Transverse colon (tissue), 4 donors: Measurements from ENCODE around the gene RTKN2. TPM values are rescaled to one million over a fixed set of nuclear protein-coding genes. Genes with fewer than 3 reads are reported as not detected.

Experiments used
- DNase-seq: peaks from one replicate; pipeline ENCODE4 v3.0.0-alpha.2; 2019
- H3K27ac ChIP-seq, 4 donors: fragments of 200-600 bp; sonication (generic); 2 replicates each; pipeline ENCODE4 v1.5.1; 2016 to 2018; ENCODE audit warnings: inconsistent platforms in 4 of 4
- H3K27me3 ChIP-seq: fragments of 200-600 bp; sonication (generic); 2 replicates; pipeline ENCODE4 v1.5.1; 2017; ENCODE audit warnings: inconsistent platforms
- H3K36me3 ChIP-seq, 4 donors: fragments of 200-600 bp; sonication (generic); 2 replicates each; pipeline ENCODE4 v1.5.1; 2017 to 2019; ENCODE audit warnings: inconsistent platforms in 4 of 4
- H3K4me1 ChIP-seq, 4 donors: fragments of 200-600 bp; sonication (generic); 2 replicates each; pipeline ENCODE4 v1.5.1; 2017 to 2020; ENCODE audit warnings: inconsistent platforms in 4 of 4
- H3K4me3 ChIP-seq, 4 donors: fragments of 200-600 bp; sonication (generic); 1 replicate in 1 of 4; 2 replicates in 3 of 4; pipeline versions ENCODE4 v1.5.1 to v1.6.1; 2017 to 2019; ENCODE audit warnings: inconsistent platforms in 4 of 4
- H3K9me3 ChIP-seq, 2 donors: fragments of 200-600 bp; sonication (generic); 2 replicates each; pipeline ENCODE4 v1.5.1; 2017 to 2019; ENCODE audit warnings: inconsistent platforms in 2 of 2
- EP300 ChIP-seq: sonication (generic); formaldehyde crosslinking; IDR thresholded peaks from one replicate; pipeline ENCODE4 v1.6.1; 2017; ENCODE audit warnings: antibody characterized with exemption, low read depth
- POLR2A ChIP-seq: fragments of 450-650 bp; IDR thresholded peaks from one replicate; pipeline ENCODE4 v1.6.1; 2016; ENCODE audit warnings: antibody characterized with exemption, mild to moderate bottlenecking, moderate library complexity
- POLR2AphosphoS5 ChIP-seq, 3 donors: sonication (generic); formaldehyde crosslinking; IDR thresholded peaks; one replicate each; pipeline ENCODE4 v1.6.1; 2016; ENCODE audit warnings: antibody characterized with exemption in 3 of 3
- WGBS, 2 donors: methylation state at CpG; one replicate each; pipeline ENCODE4 v1.1.5; 2018; ENCODE audit warnings: low coverage in 1 of 2; 5-methylcytosine and 5-hydroxymethylcytosine counted together
- in situ Hi-C, 4 donors: fragments of 200-750 bp; cut with MboI; loops; one replicate each; pipeline versions ENCODE4 v1.15.0 to v1.15.1; 2017; ENCODE audit warnings: low sequenced_read_pairs in 3 of 4, low pct_ligation_motif_present in 1 of 4, low pct_unique_long_range_greater_than_20kb in 1 of 4
- intact Hi-C: fragments of 100-400 bp; cut with DNase I; formaldehyde crosslinking; loops from one replicate; pipeline ENCODE4 v1.15.1; 2023; ENCODE audit warnings: low total_unique reads
- total RNA-seq, 4 donors: library from RNA; depleted of rRNA; stranded (reverse); fragments of >200 nt; gene quantifications; one replicate each; pipeline ENCODE4 v1.1.0, GENCODE V29; 2016
- TF ChIP-seq, protein P1 (sequence below), 5 experiments: fragments of 200-600 bp in 3 of 5; fragments of 450-650 bp in 2 of 5; sonication (generic) in 3 of 5; IDR thresholded peaks; 1 replicate in 2 of 5; 2 replicates in 3 of 5; pipeline ENCODE4 v1.5.1; 2016 to 2017; ENCODE audit warnings: antibody characterized with exemption in 5 of 5, inconsistent platforms in 3 of 5, mild to moderate bottlenecking in 2 of 5, moderate library complexity in 1 of 5

The RTKN2 gene
- total RNA-seq, 4 donors from 2014 or later, result under 0.01 to 2.7 (median 0.68) TPM; not detected in 1

DNA sequence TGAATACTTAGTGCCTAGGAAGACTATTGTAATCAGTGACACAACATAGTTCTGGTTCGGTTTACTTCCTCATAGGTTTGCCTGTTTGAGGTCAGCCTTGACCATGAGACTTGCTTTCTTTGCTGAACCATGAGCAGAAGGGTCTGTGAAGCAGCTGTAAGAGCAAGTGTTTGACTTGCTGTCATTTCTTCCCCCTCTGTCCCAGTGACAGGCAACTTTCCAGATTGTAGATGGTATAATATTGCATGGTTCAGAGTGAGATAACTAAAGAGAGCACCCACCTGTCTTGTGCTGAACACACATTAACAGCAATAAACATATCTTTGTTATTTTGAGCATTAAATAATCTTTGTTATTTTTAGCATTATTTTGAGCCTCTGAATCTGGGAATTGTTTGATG is 9.3 kb upstream of the RTKN2 start:
- TF ChIP-seq POLR2AphosphoS5 (IDR thresholded peaks at IDR 0.05) (no peak), EP300 (no peak)
- TF ChIP-seq, protein P1, sequence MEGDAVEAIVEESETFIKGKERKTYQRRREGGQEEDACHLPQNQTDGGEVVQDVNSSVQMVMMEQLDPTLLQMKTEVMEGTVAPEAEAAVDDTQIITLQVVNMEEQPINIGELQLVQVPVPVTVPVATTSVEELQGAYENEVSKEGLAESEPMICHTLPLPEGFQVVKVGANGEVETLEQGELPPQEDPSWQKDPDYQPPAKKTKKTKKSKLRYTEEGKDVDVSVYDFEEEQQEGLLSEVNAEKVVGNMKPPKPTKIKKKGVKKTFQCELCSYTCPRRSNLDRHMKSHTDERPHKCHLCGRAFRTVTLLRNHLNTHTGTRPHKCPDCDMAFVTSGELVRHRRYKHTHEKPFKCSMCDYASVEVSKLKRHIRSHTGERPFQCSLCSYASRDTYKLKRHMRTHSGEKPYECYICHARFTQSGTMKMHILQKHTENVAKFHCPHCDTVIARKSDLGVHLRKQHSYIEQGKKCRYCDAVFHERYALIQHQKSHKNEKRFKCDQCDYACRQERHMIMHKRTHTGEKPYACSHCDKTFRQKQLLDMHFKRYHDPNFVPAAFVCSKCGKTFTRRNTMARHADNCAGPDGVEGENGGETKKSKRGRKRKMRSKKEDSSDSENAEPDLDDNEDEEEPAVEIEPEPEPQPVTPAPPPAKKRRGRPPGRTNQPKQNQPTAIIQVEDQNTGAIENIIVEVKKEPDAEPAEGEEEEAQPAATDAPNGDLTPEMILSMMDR (IDR thresholded peaks at IDR 0.05), result no peak
- Histone ChIP-seq H3K27ac (no peak overlapping the region), H3K27me3 (no peaks in the 10 kb centered on the region), H3K36me3 (no peaks in the 10 kb centered on the region), H3K9me3 (no peaks in the 10 kb centered on the region), H3K4me3 (no peak overlapping the region), H3K4me1 (no peaks in the 10 kb centered on the region)
- WGBS, 2 donors, result 68% methylated on average over 1 of the region's 1 CpG; no CpG with 5 or more reads in 1 of the 2 donors
- intact Hi-C loops (no loop called here), in situ Hi-C loops (no loop called here)
- no peak for DNase-seq

DNA sequence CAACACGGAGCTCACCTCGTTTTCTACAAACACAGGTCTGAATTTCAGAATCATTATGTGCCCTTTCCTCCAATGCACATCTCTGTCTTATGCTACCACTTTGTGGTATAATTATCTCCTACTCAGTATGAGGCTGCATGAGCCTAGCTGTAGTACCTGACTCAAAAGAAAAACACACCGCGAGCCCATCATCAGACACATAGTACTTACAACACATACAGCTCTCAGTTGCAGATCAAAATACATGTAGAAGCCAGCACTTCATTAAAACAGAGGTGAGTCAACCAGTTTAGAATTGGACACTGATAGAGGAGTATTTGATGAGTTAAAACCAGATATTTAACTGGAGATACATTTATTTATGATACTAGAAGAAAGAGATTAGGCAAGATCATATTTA is 1.4 kb upstream of the RTKN2 start:
- Histone ChIP-seq H3K36me3 (no peaks in the 10 kb centered on the region), H3K27ac (no peak overlapping the region), H3K9me3 (no peaks in the 10 kb centered on the region), H3K27me3 (no peaks in the 10 kb centered on the region), H3K4me3 (no peak overlapping the region), H3K4me1 (peaks cover 0 to 14% (median 8%) of the 10 kb centered on the region in 4 donors)
- in situ Hi-C loops, result no loop called here
- intact Hi-C loops, result no loop called here
- no peak for DNase-seq
- 87 to 89% methylated on average over 4 of the region's 4 CpGs for WGBS, 2 donors
- TF ChIP-seq, protein P1 (IDR thresholded peaks at IDR 0.05), result no peak
- no peak for TF ChIP-seq EP300
- no peak for TF ChIP-seq POLR2AphosphoS5 (IDR thresholded peaks at IDR 0.05)
- TF ChIP-seq POLR2A, result no peak

DNA sequence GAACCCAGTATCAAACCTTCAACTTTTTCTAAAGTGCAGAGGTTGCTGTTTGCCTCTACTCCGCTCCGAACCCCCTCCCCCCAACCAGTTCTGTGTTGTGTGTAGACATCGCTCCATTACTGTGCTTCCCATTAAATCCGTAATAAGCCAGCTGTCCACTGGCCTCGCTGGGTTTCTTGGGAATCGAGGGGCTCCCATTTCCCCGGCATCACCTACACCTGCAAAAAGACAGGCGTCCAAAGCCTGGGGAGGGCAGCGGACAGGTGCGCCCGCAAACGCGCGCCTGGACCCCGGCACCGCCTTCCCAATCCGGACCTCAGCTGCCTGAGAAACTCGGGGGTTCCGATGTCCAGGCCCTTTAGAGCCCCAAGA is 631 bp downstream of the RTKN2 start:
- peak overlapping the region; percentile 56 to 74 (median 67) for H3K4me3 ChIP-seq
- H3K4me1 ChIP-seq, result peaks cover 0 to 18% (median 8%) of the 10 kb centered on the region in 4 donors
- H3K36me3 ChIP-seq, result no peaks in the 10 kb centered on the region
- no peaks in the 10 kb centered on the region for H3K27me3 ChIP-seq
- DNase-seq, result no peak
- TF ChIP-seq POLR2A (no peak), EP300 (no peak), POLR2AphosphoS5 (IDR thresholded peaks at IDR 0.05) (no peak)
- TF ChIP-seq, protein P1 (IDR thresholded peaks at IDR 0.05), result no peak
- WGBS, 2 donors, result 0 to 3% methylated on average over 2 to 19 of the region's 19 CpGs
- intact Hi-C loops (no loop called here), in situ Hi-C loops (no loop called here)
- no peaks in the 10 kb centered on the region for H3K9me3 ChIP-seq
- H3K27ac ChIP-seq, result peak overlapping the region in 2 of 4 donors; percentile 53 to 77

DNA sequence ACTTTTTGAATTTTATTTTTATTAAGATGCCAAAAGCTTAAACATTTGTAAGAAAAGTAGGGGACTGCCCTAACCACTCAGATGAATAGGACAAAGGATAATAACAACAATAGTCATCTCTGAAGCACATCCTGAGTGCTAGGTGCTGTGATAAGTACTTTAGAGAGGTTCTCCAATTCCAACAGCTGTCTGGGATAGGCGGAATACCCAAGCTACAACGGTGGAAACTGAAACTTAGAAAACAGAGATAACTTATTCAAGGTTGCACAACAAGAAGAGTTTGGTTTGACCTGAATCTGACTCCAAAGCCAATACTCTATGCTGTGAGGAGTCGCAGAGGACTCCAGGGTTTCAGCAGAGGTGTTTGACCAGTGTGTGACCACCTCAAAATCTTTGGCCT is 2.0 kb downstream of the RTKN2 start:
- no peaks in the 10 kb centered on the region for H3K9me3 ChIP-seq
- in situ Hi-C loops (no loop called here), intact Hi-C loops (no loop called here)
- peaks cover 0 to 18% (median 8%) of the 10 kb centered on the region in 4 donors for H3K4me1 ChIP-seq
- no peak overlapping the region for H3K27ac ChIP-seq
- no peaks in the 10 kb centered on the region for H3K27me3 ChIP-seq
- DNase-seq, result no peak
- H3K36me3 ChIP-seq, result no peaks in the 10 kb centered on the region
- WGBS, 2 donors, result 67 to 70% methylated on average over 3 of the region's 3 CpGs
- no peak overlapping the region for H3K4me3 ChIP-seq
- TF ChIP-seq POLR2A (no peak), EP300 (no peak), POLR2AphosphoS5 (IDR thresholded peaks at IDR 0.05) (no peak)
- TF ChIP-seq, protein P1 (IDR thresholded peaks at IDR 0.05), result no peak
